Small intestine (tissue), 7 donors: ENCODE measurements around the gene PRDM2. TPM values are rescaled to one million over a fixed set of nuclear protein-coding genes. Genes with fewer than 3 reads are reported as not detected.

Source experiments
- DNase-seq, 2 donors: peaks; one replicate each; pipeline versions ENCODE4 v3.0.0 to v3.0.0-alpha.2; 2013
- FAIRE-seq: peaks from 2 replicates; lab custom pipeline; 2012; peaks lifted over from hg19 to GRCh38; lab: Jason Lieb, UNC
- H3K27ac ChIP-seq, 3 donors: one replicate each; pipeline ENCODE4 v1.5.1; 2013; ENCODE audit warnings: low read length in 2 of 3, mild to moderate bottlenecking in 2 of 3, control low read depth in 1 of 3, inconsistent platforms in 1 of 3, low read depth in 1 of 3, moderate library complexity in 1 of 3
- H3K27me3 ChIP-seq, 3 donors: one replicate each; pipeline ENCODE4 v1.6.1; 2013; ENCODE audit warnings: low read length in 3 of 3, inconsistent platforms in 1 of 3; ENCODE audit not compliant: control insufficient read depth in 3 of 3, insufficient read depth in 3 of 3
- H3K36me3 ChIP-seq, 3 donors: one replicate each; pipeline ENCODE4 v1.6.1; 2013; ENCODE audit warnings: low read length in 3 of 3, inconsistent platforms in 1 of 3, low read depth in 1 of 3, mild to moderate bottlenecking in 1 of 3, moderate library complexity in 1 of 3; ENCODE audit not compliant: control insufficient read depth in 3 of 3, insufficient read depth in 2 of 3
- H3K4me1 ChIP-seq, 3 donors: one replicate each; pipeline ENCODE4 v1.6.1; 2013; ENCODE audit warnings: low read length in 2 of 3, inconsistent platforms in 1 of 3, low read depth in 1 of 3, mild to moderate bottlenecking in 1 of 3, moderate library complexity in 1 of 3; ENCODE audit not compliant: control insufficient read depth in 3 of 3, insufficient read depth in 2 of 3
- H3K4me3 ChIP-seq, 3 donors: one replicate each; pipeline ENCODE4 v1.5.1; 2013; ENCODE audit warnings: low read length in 3 of 3, control low read depth in 1 of 3, inconsistent platforms in 1 of 3, low read depth in 1 of 3, mild to moderate bottlenecking in 1 of 3, moderate library complexity in 1 of 3
- H3K9me3 ChIP-seq, 2 donors: one replicate each; pipeline ENCODE4 v1.6.1; 2013; ENCODE audit warnings: low read depth in 1 of 2, low read length in 1 of 2; ENCODE audit not compliant: control insufficient read depth in 2 of 2, insufficient read depth in 1 of 2
- whole genome bisulfite sequencing, 3 donors: extraction: QIAGEN DNeasy Blood & Tissue Kit; methylation state at CpG; one replicate each; pipeline ENCODE4 v1.1.7; 2013; 5-methylcytosine and 5-hydroxymethylcytosine counted together
- polyA plus RNA-seq, 4 donors: library from polyadenylated mRNA; stranded (reverse) in 3 of 4; unstranded in 1 of 4; fragments of 200-250 nt in 3 of 4; fragments of 120-200 nt in 1 of 4; gene quantifications; one replicate each; pipeline versions ENCODE4 v1.2.1 to v1.2.3, GENCODE V29; 2013
- donor health status: healthy with polysubstance abuse.
- donor health status: control.
- donor health status: control.
- donor health status: Bipolar disorder and iron deficiency.
- donor health status: healthy.

Gene PRDM2
- polyA plus RNA-seq, 4 donors, result 9.5 to 22.7 (median 11.7) TPM

- no peak for DNase-seq
- H3K27ac ChIP-seq, result no peak overlapping the region
- no peaks in the 10 kb centered on the region for H3K4me1 ChIP-seq
- FAIRE-seq, result no peak
- WGBS, 3 donors, result 91 to 98% (median 94%) methylated on average over 6 of the region's 6 CpGs
- no peaks in the 10 kb centered on the region for H3K9me3 ChIP-seq
- H3K36me3 ChIP-seq, result peaks cover 2 to 23% (median 9%) of the 10 kb centered on the region in 3 donors
- H3K4me3 ChIP-seq, result no peak overlapping the region
- no peaks in the 10 kb centered on the region for H3K27me3 ChIP-seq
Measured at GRCh38 chr1:13788795-13789194, 88.8 kb downstream of the PRDM2 start.

GRCh38 chr1:13790290-13791030 is 90.5 kb downstream of the PRDM2 start:
- H3K27ac ChIP-seq, result no peak overlapping the region
- no peak for FAIRE-seq
- H3K27me3 ChIP-seq, result no peaks in the 10 kb centered on the region
- WGBS, 3 donors, result 92 to 94% (median 93%) methylated on average over 13 of the region's 13 CpGs
- H3K36me3 ChIP-seq, result peaks cover 0 to 27% (median 9%) of the 10 kb centered on the region in 3 donors
- no peak overlapping the region for H3K4me3 ChIP-seq
- no peak for DNase-seq
- H3K4me1 ChIP-seq, result no peaks in the 10 kb centered on the region
- H3K9me3 ChIP-seq, result no peaks in the 10 kb centered on the region

GRCh38 chr1:13792419-13792818 is 92.4 kb downstream of the PRDM2 start:
- H3K27me3 ChIP-seq, result no peaks in the 10 kb centered on the region
- H3K4me3 ChIP-seq, result no peak overlapping the region
- peaks cover 0 to 24% (median 9%) of the 10 kb centered on the region in 3 donors for H3K36me3 ChIP-seq
- FAIRE-seq (no peak), DNase-seq (no peak)
- H3K4me1 ChIP-seq, result no peaks in the 10 kb centered on the region
- H3K9me3 ChIP-seq, result no peaks in the 10 kb centered on the region
- WGBS, 3 donors, result 91 to 96% (median 91%) methylated on average over 6 of the region's 6 CpGs
- no peak overlapping the region for H3K27ac ChIP-seq

GRCh38 chr1:13793088-13793730 is 93.2 kb downstream of the PRDM2 start:
- Histone ChIP-seq H3K27me3 (no peaks in the 10 kb centered on the region), H3K9me3 (no peaks in the 10 kb centered on the region), H3K4me3 (no peak overlapping the region), H3K27ac (no peak overlapping the region), H3K36me3 (peaks cover 0 to 24% (median 5%) of the 10 kb centered on the region in 3 donors), H3K4me1 (no peaks in the 10 kb centered on the region)
- 91 to 93% (median 92%) methylated on average over 14 of the region's 14 CpGs for WGBS, 3 donors
- DNase-seq (no peak), FAIRE-seq (no peak)

- Histone ChIP-seq H3K36me3 (peaks cover 0 to 18% (median 0%) of the 10 kb centered on the region in 3 donors), H3K27me3 (no peaks in the 10 kb centered on the region), H3K4me3 (no peak overlapping the region), H3K4me1 (peaks cover 0 to 3% (median 0%) of the 10 kb centered on the region in 3 donors), H3K9me3 (no peaks in the 10 kb centered on the region), H3K27ac (no peak overlapping the region)
- no peak for FAIRE-seq
- WGBS, 3 donors, result 83 to 92% (median 84%) methylated on average over 8 of the region's 8 CpGs
- no peak for DNase-seq
Measured at GRCh38 chr1:13794231-13795187, 94.5 kb downstream of the PRDM2 start.

GRCh38 chr1:13797397-13797796 is 97.4 kb downstream of the PRDM2 start:
- no peak overlapping the region for H3K27ac ChIP-seq
- WGBS, 3 donors, result 34 to 66% (median 51%) methylated on average over 6 of the region's 6 CpGs
- peaks cover 2 to 12% (median 5%) of the 10 kb centered on the region in 3 donors for H3K4me1 ChIP-seq
- H3K36me3 ChIP-seq, result peaks cover 0 to 12% (median 0%) of the 10 kb centered on the region in 3 donors
- no peak for DNase-seq
- no peaks in the 10 kb centered on the region for H3K27me3 ChIP-seq
- FAIRE-seq, result no peak
- no peak overlapping the region for H3K4me3 ChIP-seq
- H3K9me3 ChIP-seq, result no peaks in the 10 kb centered on the region

GRCh38 chr1:13798120-13798519 is 98.1 kb downstream of the PRDM2 start:
- Histone ChIP-seq H3K27me3 (no peaks in the 10 kb centered on the region), H3K27ac (no peak overlapping the region), H3K4me3 (no peak overlapping the region), H3K4me1 (peaks cover 2 to 12% (median 5%) of the 10 kb centered on the region in 3 donors), H3K9me3 (no peaks in the 10 kb centered on the region), H3K36me3 (peaks cover 0 to 10% (median 0%) of the 10 kb centered on the region in 3 donors)
- no peak for FAIRE-seq
- 95 to 98% (median 96%) methylated on average over 5 of the region's 5 CpGs for WGBS, 3 donors
- no peak for DNase-seq
